Gastrocnemius medialis (tissue), 4 donors: ENCODE results near the gene ADD3. TPM values are rescaled to one million over a fixed set of nuclear protein-coding genes. Genes with fewer than 3 reads are reported as not detected.

Experiments
- ATAC-seq, 2 donors: fragments of 150-250 bp; one replicate each; pipeline ENCODE4 v1.9.1; 2016
- DNase-seq, 2 donors: peaks; one replicate each; pipeline ENCODE4 v3.0.0-alpha.2; 2019
- H3K27ac ChIP-seq, 4 donors: fragments of 200-600 bp; sonication (generic); 1 replicate in 1 of 4; 2 replicates in 3 of 4; pipeline ENCODE4 v1.5.1; 2016 to 2018; ENCODE audit warnings: mild to moderate bottlenecking in 2 of 4, moderate library complexity in 1 of 4
- H3K27me3 ChIP-seq, 3 donors: fragments of 200-600 bp; sonication (generic) in 2 of 3; 1 replicate in 1 of 3; 2 replicates in 2 of 3; pipeline versions ENCODE4 v1.5.1 to v1.6.0; 2016 to 2019; ENCODE audit warnings: mild to moderate bottlenecking in 1 of 3, moderate library complexity in 1 of 3
- H3K36me3 ChIP-seq, 2 donors: fragments of 200-600 bp; sonication (generic) in 1 of 2; one replicate each; pipeline ENCODE4 v1.5.1; 2017 to 2018
- H3K4me1 ChIP-seq, 2 donors: fragments of 200-600 bp; sonication (generic) in 1 of 2; one replicate each; pipeline ENCODE4 v1.5.1; 2016 to 2017; ENCODE audit warnings: mild to moderate bottlenecking in 2 of 2
- H3K4me3 ChIP-seq, 4 donors: fragments of 200-600 bp; sonication (generic) in 3 of 4; 1 replicate in 1 of 4; 2 replicates in 3 of 4; pipeline ENCODE4 v1.5.1; 2016 to 2019; ENCODE audit warnings: mild to moderate bottlenecking in 2 of 4
- H3K9me3 ChIP-seq, 3 donors: fragments of 200-600 bp; sonication (generic) in 2 of 3; 1 replicate in 1 of 3; 2 replicates in 2 of 3; pipeline ENCODE4 v1.5.1; 2016 to 2019
- CTCF ChIP-seq, 5 experiments: fragments of 450-650 bp in 3 of 5; fragments of 200-600 bp in 2 of 5; sonication (generic) in 2 of 5; IDR thresholded peaks in 4 of 5; conservative IDR thresholded peaks in 1 of 5; 1 replicate in 4 of 5; 2 replicates in 1 of 5; pipeline ENCODE4 v1.5.1; 2016 to 2019; ENCODE audit warnings: antibody characterized with exemption in 5 of 5, mild to moderate bottlenecking in 3 of 5, moderate library complexity in 3 of 5
- POLR2A ChIP-seq, 2 donors: fragments of 450-650 bp; IDR thresholded peaks; one replicate each; pipeline ENCODE4 v1.6.1; 2017; ENCODE audit warnings: antibody characterized with exemption in 2 of 2, mild to moderate bottlenecking in 2 of 2, moderate library complexity in 2 of 2
- in situ Hi-C, 4 donors: fragments of 200-750 bp; cut with MboI; loops; one replicate each; pipeline versions ENCODE4 v1.15.0 to v1.8.0; 2017; ENCODE audit warnings: low sequenced_read_pairs in 4 of 4
- intact Hi-C: fragments of 100-400 bp; cut with DNase I; formaldehyde crosslinking; loops from one replicate; pipeline ENCODE4 v1.15.1; 2023; ENCODE audit warnings: low total_unique reads
- total RNA-seq, 4 donors: library from RNA; depleted of rRNA; stranded (reverse); fragments of >200 nt; gene quantifications; one replicate each; pipeline versions ENCODE4 v1.1.0 to v1.2.3, GENCODE V29; 2016

Gene ADD3
- total RNA-seq, 4 donors from 2014 or later, result 16.0 to 31.3 (median 18.4) TPM

- Histone ChIP-seq H3K4me3 (no peak overlapping the region), H3K27me3 (peaks cover 29 to 44% (median 33%) of the 10 kb centered on the region in 3 donors), H3K4me1 (peaks cover 6 to 10% of the 10 kb centered on the region in 2 donors), H3K27ac (no peak overlapping the region), H3K36me3 (no peaks in the 10 kb centered on the region), H3K9me3 (no peaks in the 10 kb centered on the region)
- intact Hi-C loops (no loop called here), in situ Hi-C loops (no loop called here)
- ATAC-seq (no peak), DNase-seq (no peak)
- TF ChIP-seq CTCF (IDR thresholded peaks at IDR 0.05 in 4 of 5, conservative IDR thresholded peaks at IDR 0.05 in 1 of 5) (no peak), POLR2A (IDR thresholded peaks at IDR 0.05) (no peak)
These were observed 161.1 kb downstream of the ADD3 start for GRCh38 chr10:110168601-110169481.

GRCh38 chr10:110169586-110169985 lies 161.8 kb downstream of the ADD3 start:
- in situ Hi-C loops (no loop called here), intact Hi-C loops (no loop called here)
- H3K27ac ChIP-seq, result no peak overlapping the region
- TF ChIP-seq CTCF (IDR thresholded peaks at IDR 0.05 in 4 of 5, conservative IDR thresholded peaks at IDR 0.05 in 1 of 5) (no peak), POLR2A (IDR thresholded peaks at IDR 0.05) (no peak)
- no peak for ATAC-seq
- H3K4me1 ChIP-seq, result peaks cover 6 to 10% of the 10 kb centered on the region in 2 donors
- peaks cover 29 to 44% (median 33%) of the 10 kb centered on the region in 3 donors for H3K27me3 ChIP-seq
- H3K4me3 ChIP-seq, result no peak overlapping the region
- no peaks in the 10 kb centered on the region for H3K36me3 ChIP-seq
- DNase-seq, result no peak
- no peaks in the 10 kb centered on the region for H3K9me3 ChIP-seq

GRCh38 chr10:110170142-110170971 lies 162.6 kb downstream of the ADD3 start:
- DNase-seq (no peak), ATAC-seq (no peak)
- Histone ChIP-seq H3K27me3 (peaks cover 29 to 44% (median 33%) of the 10 kb centered on the region in 3 donors), H3K4me1 (peaks cover 6 to 10% of the 10 kb centered on the region in 2 donors), H3K27ac (no peak overlapping the region), H3K9me3 (no peaks in the 10 kb centered on the region), H3K4me3 (no peak overlapping the region), H3K36me3 (no peaks in the 10 kb centered on the region)
- no peak for TF ChIP-seq CTCF (IDR thresholded peaks at IDR 0.05 in 4 of 5, conservative IDR thresholded peaks at IDR 0.05 in 1 of 5)
- no peak for TF ChIP-seq POLR2A (IDR thresholded peaks at IDR 0.05)
- in situ Hi-C loops, result no loop called here
- intact Hi-C loops, result no loop called here

DNA sequence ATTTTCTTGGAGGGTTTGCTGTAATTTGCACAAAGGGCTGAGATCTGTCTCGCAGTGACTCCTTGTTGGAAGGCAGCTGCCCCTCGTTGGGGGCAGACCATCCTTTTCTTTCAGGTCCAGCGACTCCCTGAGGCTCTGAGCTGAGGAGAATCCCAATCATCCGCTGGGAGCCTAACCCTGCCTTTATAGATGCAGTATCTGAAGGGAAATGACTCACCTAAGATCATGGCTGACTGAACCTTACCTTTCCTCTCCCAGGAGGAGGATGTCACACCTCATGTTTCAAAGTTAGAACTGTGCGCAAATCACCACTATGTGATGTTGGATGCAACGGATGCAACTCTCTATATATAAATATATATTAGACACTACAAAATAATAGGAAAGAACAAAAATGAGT lies 163.2 kb downstream of the ADD3 start:
- ATAC-seq, result no peak
- TF ChIP-seq POLR2A (IDR thresholded peaks at IDR 0.05), result no peak
- no peak for TF ChIP-seq CTCF (IDR thresholded peaks at IDR 0.05 in 4 of 5, conservative IDR thresholded peaks at IDR 0.05 in 1 of 5)
- intact Hi-C loops, result no loop called here
- no peak for DNase-seq
- H3K36me3 ChIP-seq, result no peaks in the 10 kb centered on the region
- in situ Hi-C loops, result no loop called here
- H3K27me3 ChIP-seq, result peaks cover 29 to 39% (median 30%) of the 10 kb centered on the region in 3 donors
- H3K4me3 ChIP-seq, result no peak overlapping the region
- H3K4me1 ChIP-seq, result peaks cover 6 to 10% of the 10 kb centered on the region in 2 donors
- H3K9me3 ChIP-seq, result no peaks in the 10 kb centered on the region
- H3K27ac ChIP-seq, result no peak overlapping the region
